A673 (cell line): ENCODE results near the gene TAF3. TPM values are rescaled to one million over a fixed set of nuclear protein-coding genes. Genes with fewer than 3 reads are reported as not detected.

Source experiments
- BruUV-seq: library from RNA; stranded (reverse); fragments of 400-500 nt; replicated peaks from 2 replicates; lab custom pipeline; 2021; lab: Mats Ljungman, UMichigan
- CTCF ChIA-PET: fragments of 300-600 bp; sonication (Branson Sonifier 250); formaldehyde crosslinking; loops from one replicate; lab custom pipeline; 2022; ENCODE audit warnings: antibody characterized with exemption; lab: Charles Lee
- POLR2A ChIA-PET: fragments of 300-600 bp; sonication (Branson Sonifier 250); formaldehyde crosslinking; loops from one replicate; lab custom pipeline; 2022; ENCODE audit warnings: antibody characterized with exemption; ENCODE audit not compliant: low non-redundant PET; lab: Charles Lee
- DNase-seq: peaks from one replicate; pipeline ENCODE4 v3.0.0-alpha.2; 2015; ENCODE audit warnings: low spot score
- H3K27ac ChIP-seq: fragments of 200-600 bp; sonication (generic); 2 replicates; pipeline ENCODE4 v1.5.1; 2016; ENCODE audit warnings: mixed run types, low read depth, mild to moderate bottlenecking, mixed read lengths, antibody characterized with exemption, low read length; ENCODE audit not compliant: poor library complexity, severe bottlenecking
- H3K27me3 ChIP-seq: fragments of 200-600 bp; sonication (generic); replicated peaks from 2 replicates; pipeline ENCODE4 v1.6.1; 2017; ENCODE audit warnings: mixed run types, low read depth, mild to moderate bottlenecking, mixed read lengths, antibody characterized with exemption, low read length; ENCODE audit not compliant: insufficient read depth, poor library complexity
- H3K36me3 ChIP-seq: fragments of 200-600 bp; sonication (generic); 2 replicates; pipeline ENCODE4 v1.6.1; 2016; ENCODE audit warnings: mixed run types, mild to moderate bottlenecking, mixed read lengths, antibody characterized with exemption, low read length; ENCODE audit not compliant: insufficient read depth, poor library complexity, severe bottlenecking
- H3K4me1 ChIP-seq: fragments of 200-600 bp; sonication (generic); 2 replicates; pipeline ENCODE4 v1.6.1; 2017; ENCODE audit warnings: mixed run types, mild to moderate bottlenecking, mixed read lengths, antibody characterized with exemption, low read length; ENCODE audit not compliant: insufficient read depth, poor library complexity, severe bottlenecking
- H3K4me3 ChIP-seq: fragments of 200-600 bp; sonication (generic); 2 replicates; pipeline ENCODE4 v1.5.1; 2016; ENCODE audit warnings: low read depth, mixed run types, mild to moderate bottlenecking, mixed read lengths, low read length; ENCODE audit not compliant: poor library complexity, severe bottlenecking
- H3K9me3 ChIP-seq: fragments of 200-600 bp; sonication (generic); 2 replicates; pipeline ENCODE4 v1.6.1; 2016; ENCODE audit warnings: mixed run types, low read depth, mild to moderate bottlenecking, mixed read lengths, antibody characterized with exemption, low read length; ENCODE audit not compliant: poor library complexity, severe bottlenecking
- EZH2 ChIP-seq: fragments of 200-600 bp; sonication (generic); IDR thresholded peaks from 2 replicates; pipeline ENCODE4 v1.6.1; 2017; ENCODE audit warnings: borderline replicate concordance, low read depth, mild to moderate bottlenecking, mixed read lengths, antibody characterized with exemption, low read length; ENCODE audit not compliant: poor library complexity, severe bottlenecking
- intact Hi-C: fragments of 100-400 bp; cut with micrococcal nuclease; formaldehyde crosslinking; loops from one replicate; pipeline ENCODE4 v1.10.0; 2022; ENCODE audit not compliant: unreplicated experiment
- total RNA-seq: library from RNA; stranded (reverse); gene quantifications from 2 replicates; pipeline ENCODE4 v1.2.3, GENCODE V29; 2021
- TF ChIP-seq, protein P1 (sequence below): fragments of 300-800, 200-600 bp; sonication (generic); conservative IDR thresholded peaks from 2 replicates; pipeline ENCODE4 v1.5.1; 2017; ENCODE audit warnings: low read depth, mild to moderate bottlenecking, antibody characterized with exemption, low read length, moderate library complexity, mixed read lengths

Gene TAF3
- total RNA-seq, 1 experiment from 2014 or later, result 14.0 TPM

DNA sequence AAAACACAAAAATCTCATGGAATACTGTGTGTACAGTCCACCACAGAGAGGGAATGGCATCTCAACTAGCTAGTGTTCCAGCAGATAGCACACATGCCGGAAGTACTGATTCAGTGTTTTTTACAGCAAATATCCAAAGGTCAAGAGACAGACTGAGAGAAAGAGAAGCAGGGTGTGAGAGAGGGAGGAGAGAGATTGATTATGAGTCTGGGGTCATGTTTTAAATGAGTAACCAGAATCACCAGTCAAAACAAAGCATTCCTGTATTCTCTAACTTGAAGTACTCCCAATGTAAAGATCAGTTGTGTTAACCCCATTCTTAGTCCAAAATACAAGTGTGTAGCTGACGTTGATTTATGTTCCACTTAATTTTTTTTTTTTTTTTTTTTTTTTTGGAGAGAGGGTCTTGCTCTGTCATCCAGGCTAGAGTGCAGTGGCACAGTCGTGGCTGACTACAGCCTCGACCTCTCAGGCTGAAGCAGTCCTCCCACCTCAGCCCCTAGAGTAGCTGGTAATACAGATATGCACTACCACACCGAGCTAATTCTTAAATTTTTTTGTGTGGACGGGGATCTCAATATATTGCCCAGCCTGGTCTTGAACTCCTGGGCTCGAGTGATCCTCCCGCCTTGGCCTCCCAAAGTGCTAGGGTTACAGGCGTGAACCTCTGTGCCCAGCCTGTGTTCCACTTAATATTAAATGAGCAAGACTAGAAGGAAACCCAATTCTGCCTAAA is 114.2 kb downstream of the TAF3 start:
- ChIA-PET CTCF (no interaction called here), POLR2A (no interaction called here)
- Histone ChIP-seq H3K4me1 (no peaks in the 10 kb centered on the region), H3K27ac (no peak overlapping the region), H3K27me3 (no peaks in the 10 kb centered on the region), H3K4me3 (no peak overlapping the region), H3K9me3 (no peaks in the 10 kb centered on the region), H3K36me3 (no peaks in the 10 kb centered on the region)
- TF ChIP-seq, protein P1, sequence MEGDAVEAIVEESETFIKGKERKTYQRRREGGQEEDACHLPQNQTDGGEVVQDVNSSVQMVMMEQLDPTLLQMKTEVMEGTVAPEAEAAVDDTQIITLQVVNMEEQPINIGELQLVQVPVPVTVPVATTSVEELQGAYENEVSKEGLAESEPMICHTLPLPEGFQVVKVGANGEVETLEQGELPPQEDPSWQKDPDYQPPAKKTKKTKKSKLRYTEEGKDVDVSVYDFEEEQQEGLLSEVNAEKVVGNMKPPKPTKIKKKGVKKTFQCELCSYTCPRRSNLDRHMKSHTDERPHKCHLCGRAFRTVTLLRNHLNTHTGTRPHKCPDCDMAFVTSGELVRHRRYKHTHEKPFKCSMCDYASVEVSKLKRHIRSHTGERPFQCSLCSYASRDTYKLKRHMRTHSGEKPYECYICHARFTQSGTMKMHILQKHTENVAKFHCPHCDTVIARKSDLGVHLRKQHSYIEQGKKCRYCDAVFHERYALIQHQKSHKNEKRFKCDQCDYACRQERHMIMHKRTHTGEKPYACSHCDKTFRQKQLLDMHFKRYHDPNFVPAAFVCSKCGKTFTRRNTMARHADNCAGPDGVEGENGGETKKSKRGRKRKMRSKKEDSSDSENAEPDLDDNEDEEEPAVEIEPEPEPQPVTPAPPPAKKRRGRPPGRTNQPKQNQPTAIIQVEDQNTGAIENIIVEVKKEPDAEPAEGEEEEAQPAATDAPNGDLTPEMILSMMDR, result no peak
- TF ChIP-seq EZH2, result no peak
- intact Hi-C loops, result no loop called here
- BruUV-seq, result no TSS peak
- no peak for DNase-seq

DNA sequence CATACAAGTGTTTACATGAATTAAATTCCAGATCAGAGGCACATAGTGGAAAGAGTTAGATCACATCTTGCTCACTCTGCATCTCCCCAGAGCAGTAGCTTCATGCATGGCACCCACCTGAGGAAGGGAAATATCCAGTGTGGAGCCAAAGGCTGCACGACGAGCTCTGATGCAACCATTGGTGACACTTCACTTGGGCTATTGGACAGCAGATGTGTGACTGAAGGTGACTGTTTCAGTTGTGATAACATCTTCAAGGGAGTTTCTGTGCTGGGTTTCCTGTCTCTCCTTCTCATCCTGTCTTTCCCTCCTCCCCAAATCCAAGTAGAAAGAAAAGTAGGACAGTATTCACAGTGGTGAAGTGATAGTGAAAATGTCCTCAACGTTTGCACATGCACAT is 115.0 kb downstream of the TAF3 start:
- BruUV-seq, result no TSS peak
- DNase-seq, result no peak
- intact Hi-C loops, result no loop called here
- Histone ChIP-seq H3K4me3 (no peak overlapping the region), H3K36me3 (no peaks in the 10 kb centered on the region), H3K27ac (no peak overlapping the region), H3K9me3 (no peaks in the 10 kb centered on the region), H3K4me1 (no peaks in the 10 kb centered on the region), H3K27me3 (no peaks in the 10 kb centered on the region)
- ChIA-PET CTCF (no interaction called here), POLR2A (no interaction called here)
- no peak for TF ChIP-seq EZH2
- TF ChIP-seq, protein P1, result no peak

DNA sequence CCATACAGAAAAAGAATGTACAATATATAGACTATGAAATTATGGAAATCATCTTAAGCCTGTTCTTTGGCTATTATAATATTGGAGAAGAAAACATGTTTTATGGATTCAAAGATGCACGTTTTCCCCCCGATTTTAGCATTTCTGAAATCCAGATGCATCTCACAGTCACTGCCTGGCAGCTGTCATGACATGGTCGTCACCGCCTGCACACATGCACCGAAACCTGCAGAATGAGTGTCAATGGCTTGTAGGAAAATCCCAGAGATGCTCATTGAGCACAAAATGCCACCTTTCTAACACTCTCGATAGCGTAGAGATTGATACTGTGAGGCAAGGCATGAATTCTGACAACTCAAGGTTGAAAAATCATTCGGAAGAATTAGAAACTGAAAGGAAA is 115.5 kb downstream of the TAF3 start:
- CTCF ChIA-PET, result no interaction called here
- Histone ChIP-seq H3K9me3 (no peaks in the 10 kb centered on the region), H3K27ac (no peak overlapping the region), H3K4me1 (no peaks in the 10 kb centered on the region), H3K4me3 (no peak overlapping the region), H3K36me3 (no peaks in the 10 kb centered on the region), H3K27me3 (no peaks in the 10 kb centered on the region)
- intact Hi-C loops, result no loop called here
- no peak for DNase-seq
- TF ChIP-seq, protein P1, result no peak
- no peak for TF ChIP-seq EZH2
- BruUV-seq, result no TSS peak
- POLR2A ChIA-PET, result no interaction called here
